Calu3 (cell line): ENCODE measurements around the gene PLA2G6. TPM values are rescaled to one million over a fixed set of nuclear protein-coding genes. Genes with fewer than 3 reads are reported as not detected.

ENCODE experiments used
- BruUV-seq: library from RNA; stranded (reverse); fragments of 400-500 nt; replicated peaks from 2 replicates; lab custom pipeline; 2021; lab: Mats Ljungman, UMichigan
- CTCF ChIA-PET: fragments of 300-600 bp; sonication (Branson Sonifier 250); formaldehyde crosslinking; loops from one replicate; lab custom pipeline; 2022; ENCODE audit warnings: antibody characterized with exemption; lab: Charles Lee
- DNase-seq: peaks from one replicate; pipeline ENCODE4 v3.0.0; 2022
- H3K27ac Mint-ChIP-seq: one replicate; pipeline ENCODE4 v1.8.0; 2022; ENCODE audit warnings: mixed read lengths; ENCODE audit not compliant: unreplicated experiment
- H3K27me3 Mint-ChIP-seq: one replicate; pipeline ENCODE4 v1.8.0; 2022; ENCODE audit warnings: mixed read lengths; ENCODE audit not compliant: unreplicated experiment
- H3K36me3 Mint-ChIP-seq: one replicate; pipeline ENCODE4 v1.8.0; 2022; ENCODE audit warnings: mild to moderate bottlenecking, moderate library complexity, mixed read lengths; ENCODE audit not compliant: insufficient read depth, unreplicated experiment
- H3K4me1 Mint-ChIP-seq: one replicate; pipeline ENCODE4 v1.8.0; 2022; ENCODE audit warnings: mild to moderate bottlenecking, low read depth, mixed read lengths; ENCODE audit not compliant: unreplicated experiment
- H3K4me3 Mint-ChIP-seq: one replicate; pipeline ENCODE4 v1.8.0; 2022; ENCODE audit warnings: mild to moderate bottlenecking, low read depth, moderate library complexity, mixed read lengths; ENCODE audit not compliant: unreplicated experiment
- H3K9me3 Mint-ChIP-seq: one replicate; pipeline ENCODE4 v1.8.0; 2022; ENCODE audit warnings: low read depth, mixed read lengths; ENCODE audit not compliant: unreplicated experiment
- intact Hi-C: fragments of 100-400 bp; cut with micrococcal nuclease; formaldehyde crosslinking; loops from one replicate; pipeline ENCODE4 v1.10.0; 2022; ENCODE audit not compliant: unreplicated experiment
- total RNA-seq: library from RNA; stranded (reverse); gene quantifications from 2 replicates; pipeline ENCODE4 v1.2.3, GENCODE V29; 2022
- TF ChIP-seq, protein P1 (sequence below): fragments of 200-600 bp; IDR thresholded peaks from one replicate; pipeline ENCODE4 v1.8.0; 2022; ENCODE audit warnings: antibody characterized with exemption; ENCODE audit not compliant: unreplicated experiment

PLA2G6 gene
- total RNA-seq, 1 experiment from 2014 or later = 43.5 TPM

DNA sequence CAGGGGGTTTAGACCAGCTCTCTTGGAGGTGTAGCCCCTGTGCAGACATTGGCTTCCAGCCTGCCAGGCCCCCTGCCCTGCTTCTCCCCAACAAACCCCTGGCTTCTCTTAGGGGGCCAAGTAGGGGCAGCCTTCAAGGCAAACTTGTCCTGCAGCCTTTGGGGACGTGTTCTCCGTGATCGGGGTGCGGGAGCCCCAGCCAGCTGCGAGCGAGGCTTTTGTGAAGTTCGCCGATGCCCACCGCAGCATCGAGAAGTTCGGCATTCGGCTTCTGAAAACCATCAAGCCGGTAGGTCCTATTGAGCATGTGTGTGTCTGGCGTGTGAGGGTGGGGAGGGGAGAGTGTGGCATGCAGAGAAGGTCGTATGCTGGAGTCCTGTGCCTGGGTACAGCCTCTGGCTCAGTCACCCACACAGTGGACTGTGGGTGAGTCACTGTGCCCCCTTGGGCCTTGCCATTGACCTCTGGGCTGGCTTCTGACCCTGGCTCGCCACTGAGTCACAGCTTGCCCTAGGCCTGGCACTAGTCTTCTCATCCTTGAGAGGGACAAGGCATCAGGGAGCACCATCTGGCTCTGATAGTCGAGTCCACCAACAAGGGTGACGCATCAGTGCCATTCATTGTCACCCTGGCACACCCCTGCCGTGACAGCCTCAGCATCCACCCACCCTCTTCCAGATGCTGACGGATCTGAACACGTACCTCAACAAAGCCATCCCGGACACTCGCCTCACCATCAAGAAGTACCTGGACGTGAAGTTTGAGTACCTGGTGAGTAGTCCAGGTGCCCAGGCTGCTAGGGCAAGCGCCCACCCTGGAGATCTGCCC, 109.1 kb downstream of the PLA2G6 start:
- TF ChIP-seq, protein P1, sequence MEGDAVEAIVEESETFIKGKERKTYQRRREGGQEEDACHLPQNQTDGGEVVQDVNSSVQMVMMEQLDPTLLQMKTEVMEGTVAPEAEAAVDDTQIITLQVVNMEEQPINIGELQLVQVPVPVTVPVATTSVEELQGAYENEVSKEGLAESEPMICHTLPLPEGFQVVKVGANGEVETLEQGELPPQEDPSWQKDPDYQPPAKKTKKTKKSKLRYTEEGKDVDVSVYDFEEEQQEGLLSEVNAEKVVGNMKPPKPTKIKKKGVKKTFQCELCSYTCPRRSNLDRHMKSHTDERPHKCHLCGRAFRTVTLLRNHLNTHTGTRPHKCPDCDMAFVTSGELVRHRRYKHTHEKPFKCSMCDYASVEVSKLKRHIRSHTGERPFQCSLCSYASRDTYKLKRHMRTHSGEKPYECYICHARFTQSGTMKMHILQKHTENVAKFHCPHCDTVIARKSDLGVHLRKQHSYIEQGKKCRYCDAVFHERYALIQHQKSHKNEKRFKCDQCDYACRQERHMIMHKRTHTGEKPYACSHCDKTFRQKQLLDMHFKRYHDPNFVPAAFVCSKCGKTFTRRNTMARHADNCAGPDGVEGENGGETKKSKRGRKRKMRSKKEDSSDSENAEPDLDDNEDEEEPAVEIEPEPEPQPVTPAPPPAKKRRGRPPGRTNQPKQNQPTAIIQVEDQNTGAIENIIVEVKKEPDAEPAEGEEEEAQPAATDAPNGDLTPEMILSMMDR = no peak
- CTCF ChIA-PET = no interaction called here
- Mint-ChIP-seq H3K4me1 (no peaks in the 10 kb centered on the region), H3K27me3 (no peaks in the 10 kb centered on the region), H3K4me3 (no peak overlapping the region), H3K27ac (no peak overlapping the region), H3K9me3 (no peaks in the 10 kb centered on the region), H3K36me3 (peaks cover 39% of the 10 kb centered on the region)
- DNase-seq = no peak
- intact Hi-C loops = no loop called here
- no TSS peak for BruUV-seq

DNA sequence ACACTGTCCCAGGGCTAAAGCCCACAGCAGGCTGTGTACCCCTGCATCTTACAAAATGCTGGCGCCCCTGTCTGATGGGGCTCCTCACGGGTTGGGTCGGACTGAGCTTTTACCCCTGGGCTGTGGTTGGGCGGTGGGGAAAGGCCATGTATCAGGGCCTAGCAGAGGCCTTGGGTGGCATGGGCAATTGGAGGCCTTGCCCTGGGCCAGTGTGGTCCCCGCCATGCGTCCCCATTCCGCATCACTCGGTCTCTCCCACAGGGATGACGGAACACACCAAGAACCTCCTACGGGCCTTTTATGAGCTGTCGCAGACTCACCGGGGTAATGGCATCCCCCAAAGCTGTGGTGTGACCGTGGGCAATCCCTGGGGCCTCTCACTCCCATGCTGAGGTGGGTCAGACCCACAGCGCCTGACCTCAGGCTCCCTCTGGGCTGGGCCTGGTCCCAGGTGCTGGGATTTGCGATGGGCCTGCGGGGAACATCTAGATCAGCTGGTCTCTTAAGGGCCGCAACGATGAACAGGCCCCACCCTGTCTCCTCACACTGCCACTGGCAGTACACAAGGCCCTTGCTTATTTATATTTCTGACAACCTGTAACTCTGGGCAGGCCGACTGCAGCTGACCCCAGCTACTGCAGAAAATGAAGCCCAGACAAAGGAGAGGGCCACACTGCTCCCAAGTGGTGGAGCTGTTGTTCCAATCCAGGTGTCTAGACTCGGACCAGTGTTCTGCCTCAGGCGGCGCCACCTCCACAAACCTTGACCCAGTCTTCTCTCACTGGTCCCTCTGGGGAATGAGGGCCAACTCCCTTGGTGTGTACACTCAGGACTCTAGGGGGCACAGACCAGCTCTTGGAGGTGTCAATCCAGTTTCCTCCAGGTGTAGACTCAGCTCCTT, 110.0 kb downstream of the PLA2G6 start:
- Mint-ChIP-seq H3K27me3 (no peaks in the 10 kb centered on the region), H3K4me3 (no peak overlapping the region), H3K36me3 (peaks cover 48% of the 10 kb centered on the region), H3K9me3 (no peaks in the 10 kb centered on the region), H3K27ac (no peak overlapping the region), H3K4me1 (no peaks in the 10 kb centered on the region)
- intact Hi-C loops = no loop called here
- TF ChIP-seq, protein P1 = no peak
- DNase-seq = no peak
- CTCF ChIA-PET = no interaction called here
- BruUV-seq = no TSS peak

DNA sequence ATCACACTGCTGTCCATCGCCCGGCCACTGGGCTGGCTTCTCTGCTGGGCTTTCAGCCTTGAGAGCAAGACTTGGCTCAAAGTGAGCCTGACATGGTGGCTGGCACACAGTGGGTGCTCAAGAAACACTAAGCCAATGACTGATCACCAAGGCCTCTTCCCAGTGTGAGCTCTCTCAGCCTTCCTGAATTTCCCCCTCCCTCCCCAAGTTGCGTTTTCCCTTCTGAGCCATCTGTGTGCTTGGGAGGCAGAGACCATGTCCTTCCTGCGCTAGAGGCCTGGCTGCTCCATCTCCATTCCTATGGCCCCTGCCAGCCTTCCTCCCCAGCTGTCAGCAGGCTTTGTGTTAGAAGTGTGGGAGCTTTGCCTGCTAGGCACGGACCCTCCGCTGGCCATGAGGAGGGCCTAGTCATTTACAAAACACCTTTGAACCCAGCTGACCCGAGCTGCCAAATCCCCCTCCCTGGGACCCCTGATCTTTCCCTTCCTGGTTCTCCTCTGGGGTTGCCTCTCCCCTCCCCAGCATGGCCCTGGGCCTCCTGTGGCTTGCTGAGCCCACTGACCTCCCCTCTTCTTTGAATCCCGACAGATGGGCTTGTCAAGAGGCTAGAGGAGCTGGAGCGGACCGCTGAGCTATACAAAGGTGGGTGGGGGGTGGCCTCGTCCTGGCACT, 111.2 kb downstream of the PLA2G6 start:
- DNase-seq = no peak
- H3K27ac Mint-ChIP-seq = no peak overlapping the region
- CTCF ChIA-PET = interaction anchor here (1.5 kb wide), 1 partner anchor 18 kb away, joined by 3 read pairs; no protein-coding TSS in a partner anchor
- no peak overlapping the region for H3K4me3 Mint-ChIP-seq
- H3K27me3 Mint-ChIP-seq = no peaks in the 10 kb centered on the region
- no peaks in the 10 kb centered on the region for H3K4me1 Mint-ChIP-seq
- TF ChIP-seq, protein P1 = no peak
- intact Hi-C loops = no loop called here
- no TSS peak for BruUV-seq
- H3K36me3 Mint-ChIP-seq = peaks cover 47% of the 10 kb centered on the region
- no peaks in the 10 kb centered on the region for H3K9me3 Mint-ChIP-seq
